Large intestine (tissue), 3 donors: Measurements from ENCODE around the gene TNFRSF13B. TPM values are rescaled to one million over a fixed set of nuclear protein-coding genes. Genes with fewer than 3 reads are reported as not detected.
"Not testable (repeated sequence)": the region's sequence is repeated elsewhere in the genome, so short reads cannot be mapped to it uniquely, and the experiment has no call there.

Source experiments
- DNase-seq, 2 donors: peaks; one replicate each; pipeline versions ENCODE4 v3.0.0 to v3.0.0-alpha.2; 2013
- H3K27ac ChIP-seq: one replicate; pipeline ENCODE4 v1.5.1; 2013; ENCODE audit warnings: low read length
- H3K27me3 ChIP-seq: 2 replicates; pipeline ENCODE4 v1.6.1; 2013; ENCODE audit warnings: low read length; ENCODE audit not compliant: control insufficient read depth, insufficient read depth
- H3K36me3 ChIP-seq: 2 replicates; pipeline ENCODE4 v1.6.1; 2013; ENCODE audit warnings: low read length; ENCODE audit not compliant: control insufficient read depth, insufficient read depth
- H3K4me1 ChIP-seq: one replicate; pipeline ENCODE4 v1.6.1; 2013; ENCODE audit warnings: low read length; ENCODE audit not compliant: control insufficient read depth, insufficient read depth
- H3K4me3 ChIP-seq: one replicate; pipeline ENCODE4 v1.5.1; 2013; ENCODE audit warnings: low read length
- H3K9me3 ChIP-seq: one replicate; pipeline ENCODE4 v1.6.1; 2013; ENCODE audit warnings: mild to moderate bottlenecking, low read depth, low read length, moderate library complexity; ENCODE audit not compliant: control insufficient read depth
- WGBS: methylation state at CpG from one replicate; pipeline ENCODE4 v1.1.5; 2013; ENCODE audit warnings: low lambda C conversion rate; ENCODE audit not compliant: insufficient coverage; 5-methylcytosine and 5-hydroxymethylcytosine counted together
- polyA plus RNA-seq: library from polyadenylated mRNA; unstranded; fragments of 120-200 nt; gene quantifications from one replicate; pipeline ENCODE4 v1.2.1, GENCODE V29; 2013

Gene TNFRSF13B
- polyA plus RNA-seq, 1 donor, result 0.07 TPM

- peaks cover 13% of the 10 kb centered on the region for H3K27me3 ChIP-seq
- no peaks in the 10 kb centered on the region for H3K36me3 ChIP-seq
- H3K4me3 ChIP-seq, result no peak overlapping the region
- H3K9me3 ChIP-seq, result no peaks in the 10 kb centered on the region
- no peak for DNase-seq
- H3K27ac ChIP-seq, result no peak overlapping the region
- WGBS, result no CpG with 5 or more reads among the region's 5 CpGs
- H3K4me1 ChIP-seq, result no peaks in the 10 kb centered on the region
Observed at GRCh38 chr17:16981928-16982327, 10.0 kb upstream of the TNFRSF13B start.

- peaks cover 13% of the 10 kb centered on the region for H3K27me3 ChIP-seq
- no peak overlapping the region for H3K27ac ChIP-seq
- no peaks in the 10 kb centered on the region for H3K4me1 ChIP-seq
- WGBS, result no CpG with 5 or more reads among the region's 26 CpGs
- H3K9me3 ChIP-seq, result no peaks in the 10 kb centered on the region
- H3K4me3 ChIP-seq, result no peak overlapping the region
- H3K36me3 ChIP-seq, result no peaks in the 10 kb centered on the region
- no peak for DNase-seq
Observed at GRCh38 chr17:16980813-16981731, 9.2 kb upstream of the TNFRSF13B start.

DNA sequence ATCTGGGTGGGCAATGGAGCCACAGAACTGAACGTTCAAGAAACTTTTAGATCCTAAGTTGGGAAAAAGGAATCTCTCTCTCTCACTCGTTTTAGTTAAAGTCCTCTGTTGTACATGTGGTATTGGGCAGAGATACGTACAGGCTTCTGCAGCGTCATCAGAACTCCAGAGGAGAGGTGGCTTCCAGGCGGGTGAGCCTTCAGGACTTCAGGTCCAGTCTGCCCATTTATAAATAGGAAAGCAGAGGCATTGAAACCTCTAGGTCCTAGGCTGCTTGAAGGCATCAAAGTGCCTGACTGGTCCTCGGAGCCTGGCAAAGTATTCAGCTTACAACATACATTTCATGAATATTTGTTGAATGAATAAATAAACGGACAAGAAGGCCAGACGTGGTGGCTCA, 8.1 kb upstream of the TNFRSF13B start:
- no peaks in the 10 kb centered on the region for H3K36me3 ChIP-seq
- no peak overlapping the region for H3K4me3 ChIP-seq
- H3K9me3 ChIP-seq, result no peaks in the 10 kb centered on the region
- no peaks in the 10 kb centered on the region for H3K4me1 ChIP-seq
- WGBS, result no CpG with 5 or more reads among the region's 8 CpGs
- H3K27me3 ChIP-seq, result peaks cover 13% of the 10 kb centered on the region
- H3K27ac ChIP-seq, result no peak overlapping the region
- no peak for DNase-seq

GRCh38 chr17:16979237-16979823, 7.4 kb upstream of the TNFRSF13B start:
- WGBS, result no CpG with 5 or more reads among the region's 6 CpGs

GRCh38 chr17:16977932-16978331, 6.0 kb upstream of the TNFRSF13B start:
- H3K36me3 ChIP-seq, result no peaks in the 10 kb centered on the region
- no peaks in the 10 kb centered on the region for H3K4me1 ChIP-seq
- H3K27me3 ChIP-seq, result peaks cover 13% of the 10 kb centered on the region
- H3K27ac ChIP-seq, result no peak overlapping the region
- no peak overlapping the region for H3K4me3 ChIP-seq
- 88% methylated on average over 3 of the region's 6 CpGs for WGBS
- no peaks in the 10 kb centered on the region for H3K9me3 ChIP-seq
- no peak for DNase-seq

More at GRCh38 chr17:16979237-16979823, 7.4 kb upstream of the TNFRSF13B start:
- H3K36me3 ChIP-seq, DNase-seq, H3K4me1 ChIP-seq, H3K9me3 ChIP-seq, H3K27ac ChIP-seq, H3K4me3 ChIP-seq: not testable (repeated sequence)
- peaks cover 13% of the 10 kb centered on the region for H3K27me3 ChIP-seq

GRCh38 chr17:16976725-16977550, 5.0 kb upstream of the TNFRSF13B start:
- H3K4me1 ChIP-seq, result no peaks in the 10 kb centered on the region
- H3K27ac ChIP-seq, result no peak overlapping the region
- H3K27me3 ChIP-seq, result peaks cover 13% of the 10 kb centered on the region
- no peak overlapping the region for H3K4me3 ChIP-seq
- H3K9me3 ChIP-seq, result no peaks in the 10 kb centered on the region
- WGBS, result 89% methylated on average over 4 of the region's 9 CpGs
- no peak for DNase-seq
- no peaks in the 10 kb centered on the region for H3K36me3 ChIP-seq

- 100% methylated on average over 1 of the region's 10 CpGs for WGBS
Observed at GRCh38 chr17:16975744-16976625, 4.1 kb upstream of the TNFRSF13B start.

GRCh38 chr17:16975277-16975651, 3.3 kb upstream of the TNFRSF13B start:
- Histone ChIP-seq H3K36me3 (no peaks in the 10 kb centered on the region), H3K4me3 (no peak overlapping the region), H3K9me3 (no peaks in the 10 kb centered on the region), H3K27me3 (peaks cover 8% of the 10 kb centered on the region), H3K27ac (no peak overlapping the region), H3K4me1 (no peaks in the 10 kb centered on the region)
- no CpG with 5 or more reads among the region's 2 CpGs for WGBS
- DNase-seq, result no peak

More at GRCh38 chr17:16975744-16976625, 4.1 kb upstream of the TNFRSF13B start:
- Histone ChIP-seq H3K9me3 (no peaks in the 10 kb centered on the region), H3K36me3 (no peaks in the 10 kb centered on the region), H3K27ac (no peak overlapping the region), H3K4me1 (no peaks in the 10 kb centered on the region), H3K27me3 (peaks cover 11% of the 10 kb centered on the region), H3K4me3 (no peak overlapping the region)
- DNase-seq, result no peak

- Histone ChIP-seq H3K9me3 (no peaks in the 10 kb centered on the region), H3K4me3 (no peak overlapping the region), H3K36me3 (no peaks in the 10 kb centered on the region), H3K27me3 (peaks cover 12% of the 10 kb centered on the region), H3K4me1 (no peaks in the 10 kb centered on the region), H3K27ac (no peak overlapping the region)
- 88% methylated on average over 1 of the region's 6 CpGs for WGBS
- no peak for DNase-seq
Observed at GRCh38 chr17:16974569-16975276, 2.8 kb upstream of the TNFRSF13B start.
